ENCODE results near the gene EIF4E. TPM values are rescaled to one million over a fixed set of nuclear protein-coding genes. Genes with fewer than 3 reads are reported as not detected.
"Not testable (repeated sequence)": the region's sequence is repeated elsewhere in the genome, so short reads cannot be mapped to it uniquely, and the experiment has no call there.

EIF4E gene
- total RNA-seq, 2 experiments from 2014 or later = 77.5 to 88.6 TPM

- ATAC-seq (ENCODE audit: low read depth) = no peak
- no peak overlapping the region for H3K4me3 Mint-ChIP-seq
- peaks cover 14% of the 10 kb centered on the region for H3K4me1 Mint-ChIP-seq
- POLR2A ChIA-PET = no interaction called here
- H3K27ac Mint-ChIP-seq = no peak overlapping the region
- DNase-seq = no peak
- peaks cover 46% of the 10 kb centered on the region for H3K36me3 Mint-ChIP-seq
- no peaks in the 10 kb centered on the region for H3K9me3 Mint-ChIP-seq
- no peaks in the 10 kb centered on the region for H3K27me3 Mint-ChIP-seq
Measured at GRCh38 chr4:98921292-98921691, 7.6 kb downstream of the EIF4E start.

- Mint-ChIP-seq H3K27ac (no peak overlapping the region), H3K36me3 (peaks cover 43% of the 10 kb centered on the region), H3K4me3 (no peak overlapping the region), H3K4me1 (peaks cover 12% of the 10 kb centered on the region), H3K9me3 (no peaks in the 10 kb centered on the region), H3K27me3 (no peaks in the 10 kb centered on the region)
- ATAC-seq (ENCODE audit: low read depth) (no peak), DNase-seq (no peak)
- POLR2A ChIA-PET = no interaction called here
Measured at GRCh38 chr4:98919996-98920395, 8.9 kb downstream of the EIF4E start.

GRCh38 chr4:98910728-98911127, 18.2 kb downstream of the EIF4E start:
- H3K4me1 Mint-ChIP-seq = peaks cover 14% of the 10 kb centered on the region
- H3K27me3 Mint-ChIP-seq; DNase-seq; ATAC-seq (ENCODE audit: low read depth); H3K27ac Mint-ChIP-seq; H3K9me3 Mint-ChIP-seq; H3K4me3 Mint-ChIP-seq; POLR2A ChIA-PET: not testable (repeated sequence)
- H3K36me3 Mint-ChIP-seq = peaks cover 17% of the 10 kb centered on the region

- no peak overlapping the region for H3K4me3 Mint-ChIP-seq
- no peaks in the 10 kb centered on the region for H3K27me3 Mint-ChIP-seq
- ATAC-seq (ENCODE audit: low read depth) = no peak
- H3K27ac Mint-ChIP-seq = no peak overlapping the region
- POLR2A ChIA-PET = no interaction called here
- H3K4me1 Mint-ChIP-seq = peaks cover 20% of the 10 kb centered on the region
- no peak for DNase-seq
- H3K36me3 Mint-ChIP-seq = peaks cover 24% of the 10 kb centered on the region
- H3K9me3 Mint-ChIP-seq = no peaks in the 10 kb centered on the region
Measured at GRCh38 chr4:98909646-98910401, 19.1 kb downstream of the EIF4E start.

DNA sequence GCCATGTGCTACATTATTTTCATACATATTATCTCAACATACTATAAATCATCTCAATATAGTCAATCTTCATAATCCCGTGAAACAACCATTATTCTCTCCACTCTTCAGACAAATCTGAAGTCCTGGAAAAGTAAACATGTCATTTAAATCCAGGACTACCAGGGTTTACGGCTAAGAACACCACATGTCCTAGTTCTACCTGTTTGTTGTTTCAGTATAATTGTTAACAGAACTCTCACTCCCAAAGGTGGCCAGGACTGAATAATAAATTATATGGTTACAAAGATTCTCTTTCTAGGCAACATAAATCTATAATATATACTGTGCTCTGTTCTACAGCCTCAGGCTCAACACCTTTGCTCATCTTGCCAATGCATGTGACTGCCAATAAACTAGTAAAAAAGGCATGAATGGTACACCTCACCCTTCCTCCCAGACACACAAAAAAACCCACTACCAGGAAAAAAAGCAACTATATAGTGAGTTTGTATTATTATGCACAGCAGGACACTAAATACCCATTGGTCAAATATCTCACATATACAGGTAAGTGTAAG, 20.1 kb downstream of the EIF4E start:
- no peak overlapping the region for H3K4me3 Mint-ChIP-seq
- POLR2A ChIA-PET = no interaction called here
- peaks cover 18% of the 10 kb centered on the region for H3K4me1 Mint-ChIP-seq
- H3K27ac Mint-ChIP-seq = no peak overlapping the region
- no peak for ATAC-seq (ENCODE audit: low read depth)
- DNase-seq = no peak
- H3K27me3 Mint-ChIP-seq = no peaks in the 10 kb centered on the region
- H3K36me3 Mint-ChIP-seq = peaks cover 24% of the 10 kb centered on the region
- H3K9me3 Mint-ChIP-seq = no peaks in the 10 kb centered on the region

DNA sequence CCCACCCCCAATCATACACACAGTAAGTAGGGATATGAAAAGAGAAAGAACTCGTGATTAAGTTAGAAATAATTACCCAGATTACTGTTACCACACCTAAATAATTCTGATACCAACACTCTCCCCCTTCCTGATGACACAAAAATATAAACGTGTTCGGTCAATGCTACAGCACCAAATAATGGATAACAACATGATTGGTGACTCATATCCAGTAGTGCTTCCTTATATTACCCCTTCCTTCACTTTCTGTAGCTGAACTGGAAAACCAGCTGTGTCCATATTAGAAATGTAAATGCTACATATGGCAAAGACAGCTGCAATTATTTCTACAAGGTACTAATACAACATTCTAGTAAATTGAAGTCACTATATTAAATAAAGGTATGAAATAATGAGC, 20.8 kb downstream of the EIF4E start:
- peaks cover 18% of the 10 kb centered on the region for H3K4me1 Mint-ChIP-seq
- ATAC-seq (ENCODE audit: low read depth) (no peak), DNase-seq (no peak)
- POLR2A ChIA-PET = no interaction called here
- H3K36me3 Mint-ChIP-seq = peaks cover 24% of the 10 kb centered on the region
- no peaks in the 10 kb centered on the region for H3K27me3 Mint-ChIP-seq
- no peaks in the 10 kb centered on the region for H3K9me3 Mint-ChIP-seq
- no peak overlapping the region for H3K27ac Mint-ChIP-seq
- H3K4me3 Mint-ChIP-seq = no peak overlapping the region

DNA sequence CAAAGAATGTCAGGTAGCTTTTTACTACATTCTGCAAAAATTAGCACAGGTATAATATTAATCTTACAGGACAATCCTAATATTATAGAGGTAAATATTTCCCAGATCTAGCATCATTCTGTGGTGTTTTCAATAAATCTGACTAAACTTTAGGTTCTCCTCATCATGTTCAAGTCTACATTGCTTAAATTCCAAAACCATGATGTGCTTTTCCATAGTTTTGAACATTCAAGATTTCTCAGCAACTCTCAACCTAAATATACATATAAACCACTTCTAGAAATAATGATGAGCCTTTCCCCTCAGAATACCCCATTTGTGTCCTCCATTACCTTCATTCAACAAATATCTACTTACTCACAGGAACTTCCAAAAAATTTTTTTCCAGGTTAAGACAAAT, 23.1 kb downstream of the EIF4E start:
- peaks cover 28% of the 10 kb centered on the region for H3K4me1 Mint-ChIP-seq
- H3K36me3 Mint-ChIP-seq = peaks cover 39% of the 10 kb centered on the region
- POLR2A ChIA-PET = no interaction called here
- no peak overlapping the region for H3K4me3 Mint-ChIP-seq
- H3K9me3 Mint-ChIP-seq = peaks cover 2% of the 10 kb centered on the region
- no peak for DNase-seq
- ATAC-seq (ENCODE audit: low read depth) = no peak
- H3K27ac Mint-ChIP-seq = no peak overlapping the region
- H3K27me3 Mint-ChIP-seq = no peaks in the 10 kb centered on the region

- Mint-ChIP-seq H3K27me3 (no peaks in the 10 kb centered on the region), H3K27ac (no peak overlapping the region), H3K9me3 (peaks cover 2% of the 10 kb centered on the region), H3K4me1 (peaks cover 28% of the 10 kb centered on the region), H3K4me3 (no peak overlapping the region), H3K36me3 (peaks cover 43% of the 10 kb centered on the region)
- POLR2A ChIA-PET = no interaction called here
- ATAC-seq (ENCODE audit: low read depth) = no peak
- no peak for DNase-seq
Measured at GRCh38 chr4:98905297-98905696, 23.6 kb downstream of the EIF4E start.

DNA sequence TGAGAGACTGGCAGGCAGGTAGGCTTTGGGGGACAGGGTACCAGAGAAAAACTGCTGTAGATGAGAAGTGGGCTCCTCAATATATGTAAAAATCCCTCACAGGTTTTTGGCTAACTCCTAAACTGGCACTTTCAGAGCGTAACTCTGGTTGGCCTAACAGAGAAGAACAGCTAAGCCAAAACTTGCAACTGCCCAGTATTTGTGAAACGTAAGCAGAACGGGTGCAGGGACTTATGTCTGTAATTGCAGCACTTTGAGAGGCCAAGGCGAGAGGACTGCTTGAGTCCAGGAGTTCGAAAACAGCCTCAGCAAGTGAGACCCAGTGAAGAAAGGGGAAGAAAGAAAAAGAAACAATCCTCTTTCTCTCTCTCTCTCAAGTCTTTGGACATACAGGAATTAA, 25.0 kb downstream of the EIF4E start:
- peaks cover 2% of the 10 kb centered on the region for H3K9me3 Mint-ChIP-seq
- H3K27ac Mint-ChIP-seq = no peak overlapping the region
- no peak overlapping the region for H3K4me3 Mint-ChIP-seq
- peaks cover 24% of the 10 kb centered on the region for H3K4me1 Mint-ChIP-seq
- ATAC-seq (ENCODE audit: low read depth) = no peak
- peaks cover 44% of the 10 kb centered on the region for H3K36me3 Mint-ChIP-seq
- H3K27me3 Mint-ChIP-seq = no peaks in the 10 kb centered on the region
- DNase-seq = no peak
- POLR2A ChIA-PET = interaction anchor here (0.6 kb wide), 1 partner anchor 475 kb away, joined by 3 read pairs; no protein-coding TSS in a partner anchor

DNA sequence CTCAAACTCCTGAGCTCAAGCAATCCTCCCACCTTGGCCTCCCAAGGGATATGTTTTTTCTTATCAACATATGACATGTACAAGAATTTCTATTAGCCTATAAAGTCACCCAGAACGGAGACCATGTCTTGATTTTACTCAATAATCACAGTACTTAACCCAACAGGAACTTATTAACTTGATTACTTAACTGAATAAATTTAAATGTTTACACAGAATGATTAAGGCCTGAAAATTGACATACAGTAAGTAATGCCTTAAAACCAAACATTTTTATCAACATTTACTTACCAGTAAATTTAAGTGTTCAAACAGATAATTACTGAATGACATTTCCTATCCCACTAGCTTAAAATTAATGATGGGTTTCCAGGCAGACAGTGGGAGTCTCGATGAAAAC, 25.4 kb downstream of the EIF4E start:
- ATAC-seq (ENCODE audit: low read depth) = no peak
- Mint-ChIP-seq H3K27me3 (no peaks in the 10 kb centered on the region), H3K27ac (no peak overlapping the region), H3K4me1 (peaks cover 25% of the 10 kb centered on the region), H3K4me3 (no peak overlapping the region), H3K36me3 (peaks cover 44% of the 10 kb centered on the region), H3K9me3 (peaks cover 2% of the 10 kb centered on the region)
- no peak for DNase-seq
- POLR2A ChIA-PET = no interaction called here

DNA sequence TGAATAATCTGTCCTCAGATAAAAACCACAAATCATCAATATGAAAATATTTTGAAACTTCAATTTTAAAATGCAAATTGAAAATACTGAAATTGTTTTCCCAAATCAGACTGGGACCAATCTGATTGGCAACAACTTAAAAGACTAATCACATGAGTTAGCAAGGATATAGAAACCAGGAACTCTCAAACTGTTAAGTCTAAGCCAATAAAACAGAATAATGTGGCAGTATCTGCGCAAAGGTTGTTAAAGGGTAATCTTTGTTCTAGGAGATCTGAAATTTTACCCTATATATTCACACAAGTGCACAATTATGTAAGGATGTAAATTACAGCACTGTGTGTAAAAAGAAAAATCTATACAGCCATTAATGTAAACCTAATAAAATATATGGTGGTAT, 29.7 kb downstream of the EIF4E start:
- no peak overlapping the region for H3K4me3 Mint-ChIP-seq
- POLR2A ChIA-PET = interaction anchor here (0.9 kb wide), 1 partner anchor 29 kb away, joined by 3 read pairs; the partner anchor contains the start of gene EIF4E
- no peak overlapping the region for H3K27ac Mint-ChIP-seq
- no peaks in the 10 kb centered on the region for H3K27me3 Mint-ChIP-seq
- peaks cover 16% of the 10 kb centered on the region for H3K4me1 Mint-ChIP-seq
- DNase-seq (no peak), ATAC-seq (ENCODE audit: low read depth) (no peak)
- peaks cover 2% of the 10 kb centered on the region for H3K9me3 Mint-ChIP-seq
- H3K36me3 Mint-ChIP-seq = peaks cover 56% of the 10 kb centered on the region

GRCh38 chr4:98891478-98892337, 37.2 kb downstream of the EIF4E start:
- H3K27ac Mint-ChIP-seq = no peak overlapping the region

DNA sequence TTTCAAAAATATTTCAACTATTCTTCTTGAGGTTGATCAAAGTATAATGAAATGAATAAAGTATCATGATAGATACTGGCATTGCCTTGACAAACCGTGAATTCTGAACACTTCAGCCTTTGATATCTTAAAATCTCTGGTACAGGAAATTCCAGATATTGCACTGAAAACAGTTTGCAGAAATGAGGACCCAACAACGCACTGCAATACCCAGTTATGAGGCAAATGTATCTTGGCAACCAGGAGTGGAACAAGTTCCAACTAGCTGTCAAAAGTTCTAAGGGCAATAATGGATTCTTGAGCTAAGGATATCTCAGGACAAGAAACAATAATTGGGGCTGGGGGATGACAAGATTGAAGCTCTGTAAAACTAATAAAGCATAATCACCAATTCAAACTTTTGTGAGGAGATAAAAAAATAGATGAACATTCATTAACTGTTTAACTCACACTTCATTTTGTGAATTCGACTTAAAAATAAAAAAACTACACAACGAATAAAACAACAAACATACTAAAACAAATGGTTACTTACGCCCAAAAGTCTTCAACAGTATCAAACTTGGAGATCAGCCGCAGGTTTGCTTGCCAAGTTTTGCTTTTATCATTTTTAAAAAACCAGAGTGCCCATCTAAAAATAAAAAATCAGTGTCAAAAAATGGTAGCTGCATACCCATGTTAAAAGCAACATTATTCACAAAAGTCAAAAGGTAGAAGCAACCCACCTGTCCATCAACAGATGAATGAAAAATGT, 38.1 kb downstream of the EIF4E start:
- Mint-ChIP-seq H3K4me3 (no peak overlapping the region), H3K9me3 (no peaks in the 10 kb centered on the region), H3K27me3 (no peaks in the 10 kb centered on the region), H3K4me1 (peaks cover 5% of the 10 kb centered on the region), H3K27ac (no peak overlapping the region), H3K36me3 (peaks cover 57% of the 10 kb centered on the region)
- DNase-seq (no peak), ATAC-seq (ENCODE audit: low read depth) (no peak)
- POLR2A ChIA-PET = no interaction called here

More at GRCh38 chr4:98891478-98892337, 37.2 kb downstream of the EIF4E start:
- Mint-ChIP-seq H3K27me3 (no peaks in the 10 kb centered on the region), H3K4me1 (peaks cover 5% of the 10 kb centered on the region), H3K36me3 (peaks cover 56% of the 10 kb centered on the region), H3K9me3 (no peaks in the 10 kb centered on the region), H3K4me3 (no peak overlapping the region)
- no peak for ATAC-seq (ENCODE audit: low read depth)
- DNase-seq = no peak
- POLR2A ChIA-PET = no interaction called here
